Measurements from ENCODE around the gene PRTN3.

PRTN3 gene

GRCh38 chr19:803686-804418 is 36.9 kb upstream of the PRTN3 start:
- no peak for DNase-seq (ENCODE audit: low spot score)

DNA sequence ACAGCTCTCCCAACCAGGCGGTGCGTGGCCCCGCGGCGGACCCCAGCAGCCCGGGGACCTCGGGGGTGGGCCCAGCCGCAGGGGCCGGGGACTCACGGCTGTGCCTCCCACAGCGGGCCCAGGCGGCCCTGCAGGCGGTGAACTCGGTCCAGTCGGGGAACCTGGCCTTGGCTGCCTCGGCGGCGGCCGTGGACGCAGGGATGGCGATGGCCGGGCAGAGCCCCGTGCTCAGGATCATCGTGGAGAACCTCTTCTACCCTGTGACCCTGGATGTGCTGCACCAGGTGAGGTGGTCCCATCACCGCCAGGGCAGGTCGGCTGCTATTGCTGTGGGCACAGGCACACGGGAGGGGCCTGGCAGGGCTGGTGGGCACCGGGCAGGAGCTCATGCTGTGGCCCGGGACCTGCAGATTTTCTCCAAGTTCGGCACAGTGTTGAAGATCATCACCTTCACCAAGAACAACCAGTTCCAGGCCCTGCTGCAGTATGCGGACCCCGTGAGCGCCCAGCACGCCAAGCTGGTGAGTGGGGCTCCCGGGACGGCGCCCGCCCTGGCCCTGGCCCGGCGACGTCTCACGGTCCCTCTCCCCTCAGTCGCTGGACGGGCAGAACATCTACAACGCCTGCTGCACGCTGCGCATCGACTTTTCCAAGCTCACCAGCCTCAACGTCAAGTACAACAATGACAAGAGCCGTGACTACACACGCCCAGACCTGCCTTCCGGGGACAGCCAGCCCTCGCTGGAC is 36.2 kb upstream of the PRTN3 start:
- no peak for DNase-seq (ENCODE audit: low spot score)

DNA sequence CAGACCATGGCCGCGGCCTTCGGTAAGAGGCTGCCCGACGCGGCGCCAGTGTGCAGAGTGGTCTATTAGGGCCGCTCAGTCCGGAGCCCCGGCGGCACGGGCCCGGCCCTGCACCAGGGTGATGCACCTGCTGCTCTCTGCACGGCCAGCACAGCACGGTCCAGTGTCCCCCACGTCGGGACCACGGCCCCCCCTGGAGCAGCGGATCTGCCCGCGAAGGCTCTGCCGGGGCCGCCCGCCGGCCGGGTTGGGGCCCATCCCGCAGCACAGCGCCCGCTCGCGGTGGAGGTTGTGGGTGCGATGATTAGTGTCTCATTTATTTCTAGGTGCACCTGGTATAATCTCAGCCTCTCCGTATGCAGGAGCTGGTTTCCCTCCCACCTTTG is 35.6 kb upstream of the PRTN3 start:
- no peak for DNase-seq (ENCODE audit: low spot score)

GRCh38 chr19:805600-806550 is 34.9 kb upstream of the PRTN3 start:
- DNase-seq (ENCODE audit: low spot score) = no peak

DNA sequence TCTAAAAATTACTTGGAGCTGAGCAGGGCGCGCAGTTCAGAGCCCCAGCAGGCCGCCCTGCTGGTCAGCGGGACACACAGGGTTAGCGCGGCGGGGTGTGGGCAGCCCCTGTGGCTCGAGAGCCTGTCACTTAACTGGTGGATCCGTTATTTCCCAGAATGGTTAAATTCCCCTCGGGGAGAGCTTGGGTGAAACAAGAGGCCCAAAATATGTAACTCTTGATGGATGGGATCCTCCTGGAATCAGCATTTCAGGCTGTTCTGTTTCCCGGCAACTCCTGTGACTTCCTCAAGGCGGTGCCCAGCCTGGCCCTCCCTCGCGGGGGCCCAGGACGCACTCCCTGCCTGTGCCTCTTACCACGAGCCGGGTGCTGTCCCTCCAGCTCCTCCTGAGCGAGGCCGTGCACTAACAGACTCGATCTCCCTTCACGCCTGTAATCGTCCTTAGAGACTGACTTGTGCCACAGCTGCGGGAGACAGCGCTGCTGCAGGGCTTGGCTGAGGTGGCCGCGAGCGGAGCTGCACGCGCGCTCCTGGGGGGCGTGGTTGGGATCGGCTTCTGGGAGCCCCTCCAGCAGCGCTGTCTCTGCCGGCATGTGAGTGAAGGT is 33.9 kb upstream of the PRTN3 start:
- no peak for DNase-seq (ENCODE audit: low spot score)

GRCh38 chr19:807627-808422 is 33.0 kb upstream of the PRTN3 start:
- DNase-seq (ENCODE audit: low spot score) = no peak

DNA sequence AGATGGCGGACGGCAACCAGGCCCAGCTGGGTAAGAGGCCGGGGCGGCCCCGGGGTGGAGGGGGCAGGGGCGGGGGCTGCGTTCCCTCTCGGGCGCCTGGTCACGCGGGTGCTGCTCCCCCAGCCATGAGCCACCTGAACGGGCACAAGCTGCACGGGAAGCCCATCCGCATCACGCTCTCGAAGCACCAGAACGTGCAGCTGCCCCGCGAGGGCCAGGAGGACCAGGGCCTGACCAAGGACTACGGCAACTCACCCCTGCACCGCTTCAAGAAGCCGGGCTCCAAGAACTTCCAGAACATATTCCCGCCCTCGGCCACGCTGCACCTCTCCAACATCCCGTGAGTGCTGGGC is 32.4 kb upstream of the PRTN3 start:
- DNase-seq (ENCODE audit: low spot score) = no peak

GRCh38 chr19:810077-810855 is 30.5 kb upstream of the PRTN3 start:
- no peak for DNase-seq (ENCODE audit: low spot score)

DNA sequence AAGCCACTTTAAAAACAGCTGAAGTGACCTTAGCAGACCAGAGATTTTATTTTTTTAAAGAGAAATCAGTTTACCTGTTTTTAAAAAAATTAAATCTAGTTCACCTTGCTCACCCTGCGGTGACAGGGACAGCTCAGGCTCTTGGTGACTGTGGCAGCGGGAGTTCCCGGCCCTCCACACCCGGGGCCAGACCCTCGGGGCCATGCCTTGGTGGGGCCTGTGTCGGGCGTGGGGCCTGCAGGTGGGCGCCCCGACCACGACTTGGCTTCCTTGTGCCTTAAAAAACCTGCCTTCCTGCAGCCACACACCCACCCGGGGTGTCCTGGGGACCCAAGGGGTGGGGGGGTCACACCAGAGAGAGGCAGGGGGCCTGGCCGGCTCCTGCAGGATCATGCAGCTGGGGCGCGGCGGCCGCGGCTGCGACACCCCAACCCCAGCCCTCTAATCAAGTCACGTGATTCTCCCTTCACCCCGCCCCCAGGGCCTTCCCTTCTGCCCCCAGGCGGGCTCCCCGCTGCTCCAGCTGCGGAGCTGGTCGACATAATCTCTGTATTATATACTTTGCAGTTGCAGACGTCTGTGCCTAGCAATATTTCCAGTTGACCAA is 29.8 kb upstream of the PRTN3 start:
- no peak for DNase-seq (ENCODE audit: low spot score)

DNA sequence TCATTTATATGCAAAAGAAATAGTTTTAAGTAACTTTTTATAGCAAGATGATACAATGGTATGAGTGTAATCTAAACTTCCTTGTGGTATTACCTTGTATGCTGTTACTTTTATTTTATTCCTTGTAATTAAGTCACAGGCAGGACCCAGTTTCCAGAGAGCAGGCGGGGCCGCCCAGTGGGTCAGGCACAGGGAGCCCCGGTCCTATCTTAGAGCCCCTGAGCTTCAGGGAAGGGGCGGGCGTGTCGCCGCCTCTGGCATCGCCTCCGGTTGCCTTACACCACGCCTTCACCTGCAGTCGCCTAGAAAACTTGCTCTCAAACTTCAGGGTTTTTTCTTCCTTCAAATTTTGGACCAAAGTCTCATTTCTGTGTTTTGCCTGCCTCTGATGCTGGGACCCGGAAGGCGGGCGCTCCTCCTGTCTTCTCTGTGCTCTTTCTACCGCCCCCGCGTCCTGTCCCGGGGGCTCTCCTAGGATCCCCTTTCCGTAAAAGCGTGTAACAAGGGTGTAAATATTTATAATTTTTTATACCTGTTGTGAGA is 29.2 kb upstream of the PRTN3 start:
- DNase-seq (ENCODE audit: low spot score) = no peak

DNA sequence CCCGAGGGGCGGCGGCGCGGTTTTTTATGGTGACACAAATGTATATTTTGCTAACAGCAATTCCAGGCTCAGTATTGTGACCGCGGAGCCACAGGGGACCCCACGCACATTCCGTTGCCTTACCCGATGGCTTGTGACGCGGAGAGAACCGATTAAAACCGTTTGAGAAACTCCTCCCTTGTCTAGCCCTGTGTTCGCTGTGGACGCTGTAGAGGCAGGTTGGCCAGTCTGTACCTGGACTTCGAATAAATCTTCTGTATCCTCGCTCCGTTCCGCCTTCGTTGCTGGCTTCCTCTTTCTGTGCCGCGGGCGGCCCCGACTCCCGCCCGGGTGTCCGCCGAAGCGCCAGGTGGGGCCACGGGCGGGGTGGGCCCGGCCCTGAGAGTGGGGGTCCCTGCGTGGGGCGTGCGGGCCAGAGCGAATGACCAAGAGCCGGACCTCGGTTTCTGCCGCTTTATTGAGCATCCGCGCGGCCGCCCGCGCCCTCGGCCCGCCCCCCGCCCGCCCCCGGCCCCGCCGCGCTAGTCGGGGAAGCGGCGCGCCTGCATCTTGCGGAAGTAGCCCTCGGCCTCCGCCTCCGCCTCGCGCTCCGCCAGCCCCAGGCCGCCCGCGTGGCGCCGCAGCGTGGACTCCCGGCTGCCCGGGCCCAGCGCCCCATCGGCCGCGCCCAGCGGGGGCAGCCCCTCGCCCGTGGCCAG is 28.6 kb upstream of the PRTN3 start:
- DNase-seq (ENCODE audit: low spot score) = no peak

DNA sequence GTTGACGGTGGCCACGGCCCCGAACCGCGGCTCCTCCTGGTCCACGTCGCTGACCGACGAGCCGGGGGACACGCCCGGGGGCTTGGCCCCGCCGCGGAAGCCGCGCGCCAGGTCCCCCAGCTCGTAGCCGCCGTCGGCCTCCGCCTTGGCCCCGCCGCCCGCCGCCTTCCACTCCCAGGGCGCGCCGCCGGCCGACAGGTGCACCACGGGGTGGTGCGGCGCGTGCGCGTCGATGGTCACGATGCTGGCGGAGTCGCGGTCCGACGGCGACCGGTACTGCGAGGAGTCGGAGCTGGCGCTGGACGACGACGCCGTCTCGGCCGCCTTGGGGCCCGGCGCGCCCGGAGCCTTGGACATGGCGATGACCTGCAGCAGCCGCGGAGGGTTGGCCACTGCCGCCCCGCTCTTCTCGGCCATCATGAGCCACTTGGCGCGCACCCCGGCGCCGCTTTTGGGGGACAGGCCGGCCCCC is 28.0 kb upstream of the PRTN3 start:
- DNase-seq (ENCODE audit: low spot score) = no peak

DNA sequence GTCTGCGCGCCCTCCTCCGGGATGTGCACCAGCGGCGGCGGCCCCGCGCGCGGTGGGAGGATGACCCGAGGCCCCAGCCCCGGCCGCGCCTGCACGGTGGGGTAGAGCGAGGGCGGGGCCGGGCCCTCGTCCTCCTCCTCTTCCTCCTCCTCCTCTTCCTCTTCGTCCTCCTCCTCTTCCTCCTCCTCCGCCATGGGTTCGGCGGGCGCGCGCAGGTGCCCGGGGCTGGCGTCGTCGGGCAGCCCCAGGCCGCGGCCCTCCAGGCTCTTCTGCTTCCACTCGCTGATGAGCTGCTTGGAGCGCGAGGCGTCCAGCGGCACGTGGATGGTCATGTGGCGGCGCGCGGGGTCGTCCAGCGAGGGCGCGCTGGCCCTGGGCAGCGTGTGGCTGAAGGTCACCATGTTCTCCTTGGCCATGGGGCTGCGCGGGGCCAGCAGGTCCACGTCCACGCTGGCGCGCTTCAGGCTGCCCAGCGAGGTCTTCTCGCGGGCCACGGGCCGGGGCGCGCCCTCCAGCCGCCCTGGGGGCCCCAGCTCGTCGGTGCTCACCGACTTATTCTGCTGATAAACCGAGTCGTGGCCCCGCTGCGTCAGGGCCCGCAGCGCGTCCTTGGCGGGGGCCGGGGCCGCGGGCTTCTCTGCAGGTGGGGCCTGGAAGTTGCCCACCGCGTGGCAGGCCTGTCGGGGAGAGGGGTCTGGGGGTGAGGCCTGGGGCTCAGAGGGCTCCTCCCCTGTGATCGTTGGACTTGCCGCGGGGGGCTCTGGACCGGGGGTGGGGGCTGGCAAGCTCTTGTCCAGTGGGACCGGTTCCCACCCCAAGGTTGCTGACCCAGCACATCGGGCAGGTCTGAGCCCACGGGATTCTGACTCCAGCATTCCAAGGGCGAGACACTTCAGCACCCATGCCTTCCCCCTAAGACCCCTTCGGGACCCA is 27.3 kb upstream of the PRTN3 start:
- no peak for DNase-seq (ENCODE audit: low spot score)

- no peak for DNase-seq (ENCODE audit: low spot score)
Observed at GRCh38 chr19:814152-815078, 26.4 kb upstream of the PRTN3 start.

GRCh38 chr19:815079-815774 is 25.6 kb upstream of the PRTN3 start:
- no peak for DNase-seq (ENCODE audit: low spot score)

- DNase-seq (ENCODE audit: low spot score) = no peak
Observed at GRCh38 chr19:815775-816499, 24.9 kb upstream of the PRTN3 start.

Measured in D341Med (cell line).